Effector CD8-positive, alpha-beta T cell (primary cell): ENCODE data around the gene F13A1.
"Not testable (repeated sequence)": the region's sequence is repeated elsewhere in the genome, so short reads cannot be mapped to it uniquely, and the experiment has no call there.

Source experiments
- DNase-seq: peaks from one replicate; lab custom pipeline; 2025; lab: John Stamatoyannopoulos, UW

Gene F13A1

DNA sequence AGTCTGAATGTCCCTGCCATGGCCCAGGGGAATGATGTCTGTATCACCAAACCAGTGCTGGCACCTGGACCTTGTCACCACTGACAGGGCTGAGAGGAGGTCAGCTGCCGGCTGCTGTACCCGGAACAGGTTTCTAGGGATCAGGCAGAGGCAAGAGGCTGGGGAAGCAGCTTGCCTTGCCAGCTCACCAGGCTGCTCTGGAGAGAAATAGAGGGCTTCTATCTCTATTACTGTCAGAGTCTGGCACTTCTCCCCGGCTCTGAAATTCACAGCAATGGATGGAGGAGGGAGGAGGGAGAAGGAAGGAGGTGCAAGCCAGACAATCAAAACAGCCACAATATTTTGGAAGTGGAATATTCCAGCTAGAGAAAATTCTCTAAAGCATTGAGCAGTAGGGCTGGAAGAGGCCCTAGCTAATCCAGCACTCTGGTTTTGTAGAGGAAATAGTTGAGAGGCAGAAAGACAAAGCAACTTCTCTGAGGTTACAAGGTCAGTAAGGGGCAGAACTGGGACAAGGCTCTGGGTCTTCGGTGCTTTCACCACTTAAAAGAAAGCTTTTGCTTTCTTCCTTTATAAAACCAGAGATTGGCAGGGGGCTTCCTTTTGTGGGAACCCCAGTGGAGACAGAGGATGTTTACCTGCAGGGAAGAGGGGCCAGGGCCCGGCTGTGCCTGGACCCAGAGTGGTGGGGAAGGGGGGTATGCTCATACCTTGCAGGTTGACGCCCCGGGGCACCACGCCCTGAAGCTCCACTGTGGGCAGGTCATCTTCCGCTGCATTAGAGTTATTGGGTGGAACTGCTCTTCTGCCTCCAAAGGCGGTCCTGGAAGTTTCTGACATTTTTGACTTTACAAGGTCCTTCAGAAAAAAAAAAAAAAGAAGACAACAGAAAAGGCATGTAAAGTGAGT is 2.4 kb downstream of the F13A1 start:
- DNase-seq = no peak

DNA sequence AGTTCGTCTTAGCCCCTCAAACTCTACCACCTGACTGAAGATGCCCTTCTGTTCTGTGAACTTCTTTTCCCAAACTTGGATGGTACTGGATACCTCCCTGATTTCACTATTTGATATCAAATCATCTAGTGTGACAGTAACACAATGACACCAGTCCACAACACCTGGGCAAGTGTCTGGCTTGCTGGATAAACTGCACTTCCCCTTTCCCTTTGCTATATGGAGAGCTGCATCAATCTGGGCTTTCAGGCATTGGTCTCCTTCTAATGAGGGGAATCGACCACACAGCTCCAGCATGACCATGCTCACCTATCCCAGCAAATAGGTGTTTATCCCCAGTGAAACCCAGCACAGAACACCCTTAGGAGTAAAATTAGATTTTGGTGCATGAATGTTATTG is 3.1 kb downstream of the F13A1 start:
- DNase-seq = no peak

DNA sequence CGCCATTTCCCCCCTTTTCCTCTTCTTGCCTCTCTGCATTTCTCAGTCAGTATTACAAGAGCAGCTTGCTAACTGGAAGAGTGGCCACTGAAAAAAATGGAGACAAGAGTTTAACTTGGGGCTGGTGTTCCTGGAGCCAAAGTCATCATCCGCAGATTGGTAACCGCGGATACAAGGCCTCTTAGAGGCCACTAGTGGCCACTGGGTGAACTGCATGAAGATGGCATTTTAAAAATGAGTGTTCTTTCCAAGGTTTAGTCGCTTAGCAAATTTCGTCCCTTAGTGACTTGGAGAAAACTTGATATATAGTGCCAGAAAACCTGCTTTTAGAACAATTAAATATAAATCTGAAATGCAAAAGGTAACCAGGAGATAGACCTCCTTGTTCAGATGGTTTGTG is 4.8 kb downstream of the F13A1 start:
- no peak for DNase-seq

DNA sequence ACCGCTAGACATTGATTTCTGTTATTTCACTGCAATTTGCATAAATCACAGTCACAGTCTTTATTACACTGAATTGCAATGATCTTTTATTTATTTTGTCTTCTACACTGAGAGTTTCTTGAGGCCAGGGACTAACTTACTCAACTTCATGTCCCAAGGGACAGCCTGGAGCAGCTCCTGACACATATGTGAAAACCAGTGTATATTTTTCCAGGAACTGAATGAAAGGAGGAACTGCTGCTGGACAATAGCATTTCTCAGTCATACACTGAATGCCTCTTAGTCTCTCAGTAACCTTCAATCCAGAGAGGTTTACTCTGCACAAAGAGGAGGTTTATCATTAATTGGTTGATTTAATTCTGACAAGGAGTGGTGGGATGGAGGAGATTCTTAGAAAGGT is 5.9 kb downstream of the F13A1 start:
- no peak for DNase-seq

DNA sequence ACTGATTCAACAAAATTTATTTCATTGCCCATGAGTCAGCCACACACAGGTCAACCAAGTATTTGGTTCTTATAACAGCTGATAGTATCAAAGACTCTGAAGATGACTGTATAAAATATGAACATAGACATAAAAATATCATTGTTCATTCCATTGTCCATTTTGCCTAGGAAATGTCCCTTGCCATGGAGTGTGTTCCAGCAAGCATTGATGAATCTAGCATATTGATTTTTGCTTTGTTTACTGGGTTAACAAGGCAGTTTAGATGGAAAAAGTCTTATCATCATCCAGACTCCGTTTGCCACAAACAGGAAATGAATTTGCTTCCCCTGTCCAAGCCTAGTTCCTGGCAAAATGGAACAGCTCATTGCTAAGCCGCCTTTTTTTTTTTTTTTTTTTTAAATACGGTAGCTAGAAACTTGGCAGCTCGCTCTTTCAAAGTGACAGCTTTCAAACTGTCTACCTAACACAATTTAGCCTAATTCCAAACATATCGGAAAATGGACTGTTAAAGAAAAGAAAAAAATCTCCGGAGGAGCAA is 7.5 kb downstream of the F13A1 start:
- no peak for DNase-seq

DNA sequence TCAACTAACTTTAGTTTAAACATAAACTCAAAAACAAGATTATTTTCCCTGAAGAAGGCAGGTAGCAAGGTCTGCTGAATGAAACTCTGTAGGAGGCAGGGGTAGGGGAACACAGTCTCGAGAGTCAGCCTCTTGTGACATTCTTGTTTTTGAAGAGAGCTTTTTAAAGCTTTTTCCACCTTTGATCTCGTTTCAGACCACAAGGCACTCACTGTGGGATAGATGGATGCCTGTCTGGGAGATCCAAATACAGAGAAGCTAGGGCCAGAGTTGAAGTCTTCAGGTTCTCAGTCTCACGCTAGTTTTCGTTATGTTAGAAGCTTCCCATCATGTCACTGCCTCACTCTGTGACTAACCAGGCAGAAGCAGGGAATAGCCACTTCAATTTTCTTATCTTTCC is 14.9 kb downstream of the F13A1 start:
- DNase-seq = no peak

DNA sequence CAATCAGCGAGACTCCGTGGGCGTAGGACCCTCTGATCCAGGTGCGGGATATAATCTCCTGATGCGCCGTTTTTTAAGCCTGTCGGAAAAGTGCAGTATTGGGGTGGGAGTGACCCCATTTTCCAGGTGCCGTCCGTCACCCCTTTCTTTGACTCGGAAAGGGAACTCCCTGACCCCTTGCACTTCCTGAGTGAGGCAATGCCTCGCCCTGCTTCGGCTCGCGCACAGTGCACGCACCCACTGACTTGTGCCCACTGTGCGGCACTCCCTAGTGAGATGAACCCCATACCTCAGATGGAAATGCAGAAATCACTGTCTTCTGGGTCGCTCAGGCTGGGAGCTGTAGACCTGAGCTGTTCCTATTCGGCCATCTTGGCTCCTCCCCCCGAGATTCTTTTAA is 20.1 kb downstream of the F13A1 start:
- DNase-seq = not testable (repeated sequence)

DNA sequence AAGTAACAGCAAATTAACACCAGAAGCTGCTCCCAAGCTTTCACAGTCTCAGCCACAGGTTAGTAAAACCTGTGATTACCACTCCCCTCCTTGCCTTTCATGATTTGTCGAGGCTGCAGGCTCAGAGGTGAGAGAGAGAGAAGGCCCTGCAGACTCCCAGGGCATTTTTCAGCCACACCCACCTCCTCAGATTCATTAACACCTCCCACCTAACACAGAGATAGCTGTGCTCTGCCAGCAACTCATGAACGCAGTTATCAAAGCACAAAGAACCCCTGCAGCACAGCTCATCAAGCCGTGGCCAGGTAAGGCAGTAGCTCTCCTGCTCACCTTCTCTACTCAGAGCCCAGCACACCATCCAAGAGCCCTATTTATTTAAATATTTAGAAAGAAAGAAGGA is 27.1 kb downstream of the F13A1 start:
- DNase-seq = no peak

DNA sequence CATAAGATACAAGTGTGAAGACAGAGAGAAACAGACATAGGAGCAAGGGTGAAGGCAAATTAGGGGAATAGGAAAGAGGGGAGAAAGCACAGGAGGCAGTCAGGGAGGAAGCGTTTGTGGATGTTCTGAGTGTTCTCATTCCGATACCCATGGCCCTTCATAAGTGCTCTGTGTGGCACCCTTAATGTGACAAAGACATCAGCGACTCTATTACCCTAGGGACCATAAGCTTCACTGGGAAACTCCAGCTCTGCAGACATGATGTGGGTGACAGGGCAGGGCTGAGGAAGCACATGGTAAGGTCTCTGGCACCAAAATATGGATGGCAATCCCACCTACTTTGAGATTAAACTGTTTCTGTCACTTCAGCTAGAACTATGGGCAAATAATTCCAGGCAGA is 33.0 kb downstream of the F13A1 start:
- DNase-seq = no peak

DNA sequence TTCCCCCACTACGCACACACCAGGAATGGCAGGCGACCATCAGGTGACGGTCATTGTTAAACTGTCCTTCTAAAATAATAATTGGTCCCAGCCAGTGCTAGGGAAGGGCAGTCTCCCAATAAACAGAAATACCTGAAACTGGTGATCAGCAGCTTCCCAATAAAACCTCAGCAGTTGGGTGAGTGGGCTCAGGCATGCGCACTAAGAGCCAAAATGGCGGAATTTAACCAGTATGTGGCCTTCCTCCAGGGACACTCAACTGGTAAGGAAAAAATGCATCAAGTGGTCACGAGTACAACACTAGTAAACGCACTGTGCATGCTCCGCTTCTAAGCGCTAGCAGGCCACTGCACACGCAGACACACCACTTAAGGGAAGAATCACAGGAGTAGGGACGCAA is 34.8 kb downstream of the F13A1 start:
- DNase-seq = no peak

DNA sequence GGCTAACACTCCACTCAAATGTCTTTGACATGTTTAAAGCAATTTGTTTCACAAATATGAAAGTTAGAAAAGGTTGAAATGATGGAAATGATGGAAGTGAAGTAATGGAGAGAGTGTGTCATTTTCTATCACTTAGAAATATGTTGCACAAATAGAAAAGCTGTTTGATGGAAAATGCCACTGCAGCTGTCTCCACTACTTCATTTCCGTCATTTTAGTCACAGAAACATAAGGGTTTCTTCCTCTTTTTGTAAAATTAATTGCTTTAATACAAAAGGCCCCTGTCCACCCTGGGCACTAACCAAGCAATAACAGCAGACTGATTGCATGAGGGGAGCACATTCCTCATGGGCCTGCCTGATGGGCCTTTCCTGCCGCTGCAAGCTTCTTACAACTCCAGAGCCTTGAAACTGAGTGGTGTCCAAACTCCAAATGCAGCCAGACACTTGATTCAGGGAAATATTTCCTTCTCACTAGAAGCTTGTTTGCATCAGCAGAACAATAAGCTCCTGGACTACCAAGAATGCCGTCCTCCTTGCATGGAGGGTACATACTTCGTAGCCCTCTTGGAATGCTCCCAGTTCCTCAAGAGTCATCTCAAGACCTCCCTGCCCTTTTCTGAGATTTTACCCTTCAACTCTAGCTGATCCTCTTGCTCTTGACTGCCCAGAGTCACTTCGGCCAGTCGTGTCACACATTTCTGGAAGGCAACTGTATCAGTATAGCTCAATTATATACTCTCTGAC is 36.1 kb downstream of the F13A1 start:
- DNase-seq = no peak

DNA sequence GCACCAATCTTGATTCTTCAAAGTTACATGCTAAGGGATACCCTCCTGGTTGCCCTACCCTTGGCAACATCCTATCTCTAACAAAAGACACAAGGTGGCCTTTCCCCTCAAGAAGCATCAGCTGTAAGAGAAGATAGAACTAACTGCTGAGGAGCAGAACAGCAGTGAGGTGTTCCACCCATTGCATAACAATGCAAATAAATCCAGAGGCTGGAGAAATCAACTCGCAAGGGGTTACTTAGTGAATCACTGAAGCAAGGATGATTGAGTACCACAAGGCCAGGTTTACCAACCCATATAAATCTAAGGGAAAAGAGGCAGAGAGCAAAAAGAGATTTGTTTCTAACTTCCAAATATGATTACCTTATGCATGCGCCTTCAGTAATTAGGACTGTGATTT is 36.7 kb downstream of the F13A1 start:
- DNase-seq = no peak

DNA sequence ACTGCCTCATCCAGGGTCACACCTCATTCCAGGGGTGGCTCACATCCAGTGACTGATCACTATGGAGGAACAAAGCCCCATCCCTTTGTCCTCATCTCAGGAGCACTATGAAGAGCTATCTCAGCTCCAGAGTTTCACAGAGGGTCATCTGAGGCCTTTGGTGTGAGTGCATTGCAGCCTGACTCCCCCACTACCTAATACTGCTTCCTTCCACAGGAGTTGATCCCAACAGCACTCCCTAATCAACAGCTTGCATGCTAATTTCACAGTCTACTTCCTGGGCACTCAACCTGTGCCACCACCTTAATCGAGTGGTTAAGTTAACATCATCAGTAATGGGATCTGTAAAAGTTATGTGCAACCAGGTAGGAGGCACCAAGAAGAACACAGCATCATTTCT is 37.7 kb downstream of the F13A1 start:
- no peak for DNase-seq

DNA sequence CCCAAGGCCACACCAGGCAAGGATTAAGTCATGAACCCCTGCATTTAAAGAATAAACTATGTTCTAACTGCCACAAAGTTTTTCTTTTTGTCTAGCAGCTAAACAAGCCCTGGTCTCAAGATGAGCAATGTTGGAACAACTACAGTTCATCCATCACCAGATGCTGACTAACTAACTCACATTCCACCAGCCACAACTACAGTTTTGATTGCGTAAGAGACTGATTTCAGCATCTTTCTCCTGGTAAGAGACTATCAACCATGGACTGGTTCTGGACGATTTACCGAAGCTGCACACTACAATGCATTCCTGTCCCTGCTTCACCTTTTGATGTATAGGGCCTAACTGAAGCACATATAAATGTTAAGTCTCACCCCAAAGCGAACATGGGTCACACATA is 43.0 kb downstream of the F13A1 start:
- no peak for DNase-seq

DNA sequence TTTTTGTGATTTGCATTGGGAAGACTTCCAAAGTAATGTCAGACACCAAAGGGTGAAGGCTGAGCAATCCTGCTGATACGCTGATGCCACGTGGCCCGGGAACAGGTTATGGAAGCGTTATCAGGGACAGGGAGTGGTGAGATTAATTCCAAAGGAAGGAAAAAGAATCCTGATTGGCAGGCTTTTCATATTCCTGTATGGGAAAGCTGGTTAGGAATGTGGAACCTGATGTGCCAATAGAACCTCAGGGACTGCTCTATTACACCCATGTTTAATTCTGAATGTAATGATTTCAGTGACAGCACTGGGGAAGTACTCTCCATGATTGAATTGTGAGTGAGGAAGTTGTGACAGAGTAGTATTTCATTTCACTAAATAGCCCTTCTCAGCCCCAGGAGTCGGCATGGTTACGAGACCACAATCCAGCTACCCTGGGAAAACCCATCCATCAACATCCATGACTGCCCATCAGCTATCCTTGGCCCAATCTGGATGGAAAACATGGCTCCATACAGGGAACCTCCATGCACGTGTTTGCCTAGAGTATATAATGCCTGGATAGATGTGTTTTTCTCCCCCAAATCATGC is 49.4 kb downstream of the F13A1 start:
- no peak for DNase-seq

DNA sequence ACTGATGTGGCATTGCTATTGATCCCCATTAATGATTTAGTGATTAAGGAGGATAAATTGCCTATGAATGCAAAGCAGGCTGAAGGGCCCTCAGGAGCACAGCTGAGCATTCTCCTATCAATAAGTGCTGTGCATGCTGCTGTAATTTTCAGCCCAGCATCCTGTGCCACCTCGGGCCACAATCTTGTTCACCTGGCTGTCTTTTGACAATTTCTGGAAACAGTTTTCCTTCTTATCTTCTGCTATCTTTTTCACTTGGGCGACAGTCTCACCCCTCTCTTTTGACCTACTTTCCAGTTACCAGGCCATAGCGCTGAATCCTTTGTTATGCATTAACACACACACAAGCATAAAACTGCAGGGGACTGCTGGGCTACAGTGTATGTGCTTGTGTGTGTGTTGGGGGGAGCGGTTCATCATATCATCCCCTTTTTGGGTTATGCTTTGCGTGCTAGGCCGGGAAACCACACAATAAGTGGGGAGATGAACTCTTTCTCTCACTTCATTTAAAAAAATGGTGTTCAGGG is 60.2 kb downstream of the F13A1 start:
- no peak for DNase-seq

DNA sequence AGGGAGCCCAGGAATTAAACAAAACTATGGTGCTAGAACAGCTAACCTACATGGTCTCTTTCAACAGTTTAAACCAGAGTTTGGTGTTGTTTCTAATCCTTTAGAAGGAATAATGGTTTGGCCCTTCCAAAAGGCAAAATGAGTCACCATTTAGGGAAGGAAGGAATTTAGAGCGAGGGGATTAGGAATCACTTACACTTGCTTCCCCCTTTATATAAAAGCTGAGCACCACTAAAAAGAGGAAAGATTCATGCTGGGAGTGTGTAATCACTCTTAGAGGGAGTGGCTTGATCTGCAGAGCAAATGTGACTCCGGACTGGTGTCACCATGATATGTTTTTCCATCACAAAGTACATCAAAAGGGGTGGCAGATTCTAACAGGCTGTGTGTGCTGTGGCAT is 63.6 kb downstream of the F13A1 start:
- DNase-seq = no peak

DNA sequence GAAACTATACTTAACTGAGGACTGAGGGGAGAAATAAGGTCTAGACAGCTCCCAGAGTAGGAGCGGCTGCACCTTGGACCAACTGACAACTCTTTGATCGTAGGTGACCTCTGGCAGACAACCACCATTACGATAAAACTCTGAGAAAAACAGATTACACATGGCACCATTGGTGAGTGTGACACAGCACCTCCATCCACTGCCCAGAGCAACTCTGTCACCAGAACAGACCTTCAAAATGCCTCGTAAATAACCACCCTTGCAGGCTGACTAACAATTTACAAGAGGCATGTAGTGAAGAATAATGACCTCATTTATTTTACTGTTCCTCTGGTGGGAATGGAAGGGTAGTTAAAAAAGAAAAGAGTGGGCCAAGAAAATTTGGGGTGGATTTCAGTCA is 64.2 kb downstream of the F13A1 start:
- DNase-seq = no peak

DNA sequence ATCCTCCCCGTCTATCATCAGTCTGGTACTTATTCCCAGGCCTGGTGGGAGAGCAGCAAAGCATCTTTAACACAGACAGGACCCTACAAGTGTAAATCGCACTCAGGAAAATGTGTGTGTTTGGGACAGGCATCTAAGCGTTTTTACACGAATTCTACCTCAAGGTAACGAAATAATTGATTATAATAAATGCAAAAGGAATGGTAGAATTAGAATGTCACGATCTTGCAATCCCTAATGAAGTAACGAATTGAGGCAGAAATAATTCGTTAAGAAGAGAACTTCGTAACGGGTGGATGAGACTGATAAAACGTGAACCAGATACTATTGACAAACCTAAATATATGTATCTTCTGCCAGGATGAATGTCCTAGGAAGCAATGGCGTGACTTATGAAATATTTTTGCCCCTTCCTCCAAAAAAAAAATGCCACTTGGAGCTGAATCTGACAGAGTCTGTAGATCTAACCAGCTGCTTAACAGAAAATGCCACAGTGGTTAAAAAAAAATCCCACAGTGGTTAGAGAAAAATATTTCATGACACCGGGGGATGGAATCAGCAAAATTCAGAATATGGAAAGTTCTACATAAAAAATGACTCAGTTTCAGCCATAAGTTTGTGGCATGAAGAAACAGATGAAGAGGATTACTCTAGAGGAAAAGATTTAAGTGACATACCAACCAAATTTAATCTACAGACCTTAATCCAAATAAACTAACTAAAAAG is 68.7 kb downstream of the F13A1 start:
- no peak for DNase-seq

DNA sequence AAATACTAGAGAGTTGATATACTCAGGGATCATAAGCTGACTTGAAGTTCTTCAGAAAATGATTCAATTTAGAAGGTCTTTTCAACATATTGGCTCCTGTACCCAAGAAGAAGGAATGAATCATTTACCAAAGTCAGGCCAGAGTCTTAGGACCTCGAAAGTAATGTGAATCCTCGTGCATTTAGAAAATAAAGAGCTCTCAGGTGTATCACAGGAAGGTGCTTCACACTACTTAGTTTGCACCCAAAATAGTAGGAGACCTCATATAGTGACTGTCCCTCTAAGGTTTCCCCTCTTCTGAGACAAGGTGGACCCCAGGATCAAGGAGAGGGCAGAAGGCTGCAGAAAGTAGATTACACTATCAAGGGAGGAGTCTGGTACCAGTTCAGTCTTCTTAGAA is 71.8 kb downstream of the F13A1 start:
- no peak for DNase-seq

DNA sequence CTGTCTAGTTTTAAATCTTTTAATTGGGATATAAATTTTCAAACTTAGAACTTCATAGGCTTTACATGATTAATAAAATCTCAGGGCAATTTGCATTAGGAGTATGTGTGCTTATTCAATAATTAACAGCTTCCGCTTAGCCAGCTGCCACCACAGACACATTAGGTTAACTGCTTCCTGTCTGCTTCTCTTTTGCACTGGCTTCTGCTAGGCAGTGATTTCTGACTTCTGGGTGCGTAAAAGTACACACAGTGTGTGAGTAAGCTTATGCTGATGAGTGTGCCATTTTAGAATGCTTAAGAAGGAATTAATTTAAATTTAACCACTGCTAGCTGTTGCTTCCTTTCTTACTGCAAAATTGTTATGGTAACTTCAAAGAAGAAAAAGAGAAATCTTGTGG is 73.9 kb downstream of the F13A1 start:
- DNase-seq = no peak

DNA sequence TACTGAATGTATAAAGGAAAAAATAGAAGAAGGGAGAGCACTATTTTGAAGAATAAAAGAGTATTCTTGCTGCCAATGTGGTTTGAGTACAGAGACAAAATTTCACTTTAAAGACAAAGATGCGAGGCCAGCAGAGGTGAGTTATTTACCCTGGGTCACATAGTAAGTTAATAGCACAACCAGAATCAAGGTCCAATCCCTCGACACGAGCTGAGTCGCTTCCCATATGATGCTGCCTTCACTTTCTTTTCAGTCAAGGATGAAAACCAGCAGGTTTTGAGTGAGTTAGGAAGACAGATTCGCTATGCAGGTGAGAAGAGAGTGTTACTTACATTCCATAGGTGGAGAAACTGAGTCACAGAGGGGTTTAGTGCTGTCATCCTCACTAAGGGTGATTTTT is 75.8 kb downstream of the F13A1 start:
- no peak for DNase-seq
